Nephron progenitor cell (in vitro differentiated cells): ENCODE data around the gene PRKCE.
A peak's percentile ranks its signal among the peaks of the same experiment; 100 is the strongest.

Experiments
- DNase-seq: peaks from one replicate; pipeline ENCODE4 v3.0.0; 2021
- H3K27ac Mint-ChIP-seq: 2 replicates; pipeline ENCODE4 v1.8.0; 2021; ENCODE audit warnings: mild to moderate bottlenecking, moderate library complexity, mixed read lengths
- H3K27me3 Mint-ChIP-seq: 2 replicates; pipeline ENCODE4 v1.8.0; 2021; ENCODE audit warnings: mild to moderate bottlenecking, low read depth, mixed read lengths; ENCODE audit not compliant: poor library complexity
- H3K36me3 Mint-ChIP-seq: 2 replicates; pipeline ENCODE4 v1.8.0; 2021; ENCODE audit warnings: low read depth, mixed read lengths
- H3K4me1 Mint-ChIP-seq: 2 replicates; pipeline ENCODE4 v1.8.0; 2021; ENCODE audit warnings: mixed read lengths
- H3K4me3 Mint-ChIP-seq: 2 replicates; pipeline ENCODE4 v1.8.0; 2021; ENCODE audit warnings: mild to moderate bottlenecking, moderate library complexity, mixed read lengths
- H3K9me3 Mint-ChIP-seq: 2 replicates; pipeline ENCODE4 v1.8.0; 2021; ENCODE audit warnings: mild to moderate bottlenecking, moderate library complexity, mixed read lengths
- TF ChIP-seq, protein P1 (sequence below): fragments of 200-600 bp; sonication (generic); IDR thresholded peaks from 2 replicates; pipeline ENCODE4 v1.5.0; 2021; ENCODE audit warnings: antibody characterized with exemption

The PRKCE gene

GRCh38 chr2:46173636-46174250, 522.3 kb downstream of the PRKCE start:
- TF ChIP-seq, protein P1, sequence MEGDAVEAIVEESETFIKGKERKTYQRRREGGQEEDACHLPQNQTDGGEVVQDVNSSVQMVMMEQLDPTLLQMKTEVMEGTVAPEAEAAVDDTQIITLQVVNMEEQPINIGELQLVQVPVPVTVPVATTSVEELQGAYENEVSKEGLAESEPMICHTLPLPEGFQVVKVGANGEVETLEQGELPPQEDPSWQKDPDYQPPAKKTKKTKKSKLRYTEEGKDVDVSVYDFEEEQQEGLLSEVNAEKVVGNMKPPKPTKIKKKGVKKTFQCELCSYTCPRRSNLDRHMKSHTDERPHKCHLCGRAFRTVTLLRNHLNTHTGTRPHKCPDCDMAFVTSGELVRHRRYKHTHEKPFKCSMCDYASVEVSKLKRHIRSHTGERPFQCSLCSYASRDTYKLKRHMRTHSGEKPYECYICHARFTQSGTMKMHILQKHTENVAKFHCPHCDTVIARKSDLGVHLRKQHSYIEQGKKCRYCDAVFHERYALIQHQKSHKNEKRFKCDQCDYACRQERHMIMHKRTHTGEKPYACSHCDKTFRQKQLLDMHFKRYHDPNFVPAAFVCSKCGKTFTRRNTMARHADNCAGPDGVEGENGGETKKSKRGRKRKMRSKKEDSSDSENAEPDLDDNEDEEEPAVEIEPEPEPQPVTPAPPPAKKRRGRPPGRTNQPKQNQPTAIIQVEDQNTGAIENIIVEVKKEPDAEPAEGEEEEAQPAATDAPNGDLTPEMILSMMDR = no peak
- no peak for DNase-seq
- no peak overlapping the region for H3K27ac Mint-ChIP-seq
- no peaks in the 10 kb centered on the region for H3K36me3 Mint-ChIP-seq
- H3K4me1 Mint-ChIP-seq = peaks cover 38% of the 10 kb centered on the region
- no peak overlapping the region for H3K4me3 Mint-ChIP-seq
- H3K27me3 Mint-ChIP-seq = no peaks in the 10 kb centered on the region
- H3K9me3 Mint-ChIP-seq = no peaks in the 10 kb centered on the region

DNA sequence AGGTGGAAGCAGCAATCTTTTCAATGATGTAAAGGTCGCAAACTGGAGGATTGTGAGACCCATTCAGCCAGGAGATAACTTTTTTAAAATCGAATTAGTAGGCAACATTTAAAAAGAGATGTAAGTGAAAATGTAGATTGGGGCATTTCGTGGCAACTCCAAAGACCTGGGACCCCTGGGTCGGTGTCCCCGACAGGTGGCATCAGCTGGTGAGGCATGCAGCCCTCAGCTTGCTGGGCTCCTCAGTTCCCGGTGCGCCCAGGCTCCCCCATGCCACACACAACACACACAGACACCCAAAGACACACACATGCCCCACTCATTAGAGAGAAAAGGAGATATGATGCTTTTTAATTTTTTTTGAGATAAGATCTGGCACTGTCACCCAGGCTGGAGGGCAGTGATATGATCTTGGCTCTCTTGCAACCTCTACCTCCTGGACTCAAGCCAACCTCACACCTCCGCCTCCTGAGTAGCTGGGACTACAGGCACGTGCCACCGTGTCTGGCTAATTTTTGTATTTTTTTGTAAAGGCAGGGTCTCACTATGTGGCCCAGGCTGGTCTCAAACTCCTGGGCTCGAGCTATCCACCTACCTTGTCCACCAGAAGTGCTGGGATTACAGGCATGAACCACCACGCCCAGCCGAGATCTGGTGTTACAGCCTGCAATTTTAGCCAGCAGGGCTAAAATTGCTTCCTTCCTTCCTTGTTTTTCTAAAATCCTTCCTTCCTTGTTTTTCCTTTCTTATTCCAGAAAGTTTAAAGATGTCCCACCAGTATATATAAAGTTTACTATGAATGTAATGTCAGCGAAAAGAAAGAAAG, 523.1 kb downstream of the PRKCE start:
- Mint-ChIP-seq H3K9me3 (no peaks in the 10 kb centered on the region), H3K27me3 (no peaks in the 10 kb centered on the region), H3K4me1 (peaks cover 40% of the 10 kb centered on the region), H3K4me3 (no peak overlapping the region), H3K36me3 (no peaks in the 10 kb centered on the region), H3K27ac (no peak overlapping the region)
- TF ChIP-seq, protein P1 = no peak
- DNase-seq = no peak

GRCh38 chr2:46175419-46175818, 523.9 kb downstream of the PRKCE start:
- Mint-ChIP-seq H3K4me3 (no peak overlapping the region), H3K9me3 (no peaks in the 10 kb centered on the region), H3K4me1 (peaks cover 40% of the 10 kb centered on the region), H3K27me3 (no peaks in the 10 kb centered on the region), H3K27ac (no peak overlapping the region), H3K36me3 (no peaks in the 10 kb centered on the region)
- TF ChIP-seq, protein P1 = no peak
- DNase-seq = no peak

GRCh38 chr2:46177461-46178089, 526.1 kb downstream of the PRKCE start:
- H3K27ac Mint-ChIP-seq = no peak overlapping the region
- no peaks in the 10 kb centered on the region for H3K9me3 Mint-ChIP-seq
- no peaks in the 10 kb centered on the region for H3K36me3 Mint-ChIP-seq
- TF ChIP-seq, protein P1 = no peak
- no peak for DNase-seq
- H3K4me1 Mint-ChIP-seq = peaks cover 25% of the 10 kb centered on the region
- no peak overlapping the region for H3K4me3 Mint-ChIP-seq
- no peaks in the 10 kb centered on the region for H3K27me3 Mint-ChIP-seq

DNA sequence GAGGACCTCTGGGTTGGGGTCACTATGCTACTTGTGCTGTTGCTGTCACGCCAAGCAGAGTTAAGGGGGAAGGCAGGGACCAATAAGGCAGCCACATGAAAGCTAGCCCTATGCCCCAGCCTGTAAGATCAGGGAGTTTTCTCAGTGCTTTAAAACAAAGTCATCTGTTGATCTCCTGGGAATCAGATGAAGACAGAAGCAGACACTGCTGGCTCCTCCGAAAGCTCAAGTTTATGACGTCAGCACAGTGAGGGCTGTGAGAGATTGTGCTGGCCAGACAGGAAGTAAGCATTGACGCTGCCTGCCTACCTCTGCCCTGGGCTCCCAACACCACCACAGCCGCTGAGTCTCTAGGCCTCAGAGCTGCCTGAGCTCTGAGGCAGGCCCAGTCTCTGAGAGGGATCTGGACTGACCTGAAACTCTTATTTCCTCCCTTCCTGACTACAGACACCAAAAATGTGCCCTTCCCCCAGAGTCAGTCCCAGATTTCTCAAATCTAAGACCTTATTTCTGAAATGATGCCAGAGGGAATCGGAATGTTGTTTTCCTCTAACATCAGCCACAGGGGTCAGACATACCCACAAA, 527.7 kb downstream of the PRKCE start:
- peaks cover 18% of the 10 kb centered on the region for H3K4me1 Mint-ChIP-seq
- peak; percentile 24 for DNase-seq
- peaks cover 5% of the 10 kb centered on the region for H3K27me3 Mint-ChIP-seq
- H3K4me3 Mint-ChIP-seq = no peak overlapping the region
- peak overlapping the region; percentile 82 for H3K27ac Mint-ChIP-seq
- TF ChIP-seq, protein P1 = no peak
- no peaks in the 10 kb centered on the region for H3K9me3 Mint-ChIP-seq
- H3K36me3 Mint-ChIP-seq = no peaks in the 10 kb centered on the region
